Measurements from ENCODE around the gene PITPNB. TPM values are rescaled to one million over a fixed set of nuclear protein-coding genes. Genes with fewer than 3 reads are reported as not detected.
A peak's percentile ranks its signal among the peaks of the same experiment; 100 is the strongest.

PITPNB gene
- total and polyA plus RNA-seq, 7 donors: 20.4 to 135 (median 79.9) TPM

DNA sequence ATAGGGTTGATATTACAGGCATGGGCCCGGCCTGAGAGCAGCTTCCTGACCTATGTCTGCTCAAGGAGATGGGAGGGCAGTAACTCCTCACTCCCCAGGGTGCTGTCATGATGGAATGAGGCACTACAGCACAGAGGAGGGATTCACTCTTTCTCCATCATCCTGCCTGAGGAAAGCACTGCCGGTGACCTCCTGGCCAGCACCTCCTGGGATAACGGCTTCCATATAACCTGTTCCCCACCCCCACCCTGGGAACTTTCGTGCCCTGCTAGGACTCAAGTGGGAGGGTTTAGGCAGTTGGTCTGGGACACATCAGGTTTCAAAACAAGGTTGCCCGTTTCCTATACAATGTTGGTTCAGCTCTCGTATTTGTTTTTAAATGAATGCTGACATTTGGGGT, 74.8 kb downstream of the PITPNB start:
- peaks cover 0 to 25% (median 11%) of the 10 kb centered on the region in 4 donors for H3K4me1 ChIP-seq
- no peaks in the 10 kb centered on the region for H3K27me3 ChIP-seq
- no peak for DNase-seq
- H3K36me3 ChIP-seq: peaks cover 0 to 24% (median 4%) of the 10 kb centered on the region in 4 donors
- 94 to 95% methylated on average over 6 of the region's 6 CpGs for WGBS, 2 donors
- TF ChIP-seq POLR2A (IDR thresholded peaks at IDR 0.05) (no peak), EP300 (IDR thresholded peaks at IDR 0.05) (no peak), POLR2AphosphoS5 (IDR thresholded peaks at IDR 0.05) (no peak)
- TF ChIP-seq, protein P1, sequence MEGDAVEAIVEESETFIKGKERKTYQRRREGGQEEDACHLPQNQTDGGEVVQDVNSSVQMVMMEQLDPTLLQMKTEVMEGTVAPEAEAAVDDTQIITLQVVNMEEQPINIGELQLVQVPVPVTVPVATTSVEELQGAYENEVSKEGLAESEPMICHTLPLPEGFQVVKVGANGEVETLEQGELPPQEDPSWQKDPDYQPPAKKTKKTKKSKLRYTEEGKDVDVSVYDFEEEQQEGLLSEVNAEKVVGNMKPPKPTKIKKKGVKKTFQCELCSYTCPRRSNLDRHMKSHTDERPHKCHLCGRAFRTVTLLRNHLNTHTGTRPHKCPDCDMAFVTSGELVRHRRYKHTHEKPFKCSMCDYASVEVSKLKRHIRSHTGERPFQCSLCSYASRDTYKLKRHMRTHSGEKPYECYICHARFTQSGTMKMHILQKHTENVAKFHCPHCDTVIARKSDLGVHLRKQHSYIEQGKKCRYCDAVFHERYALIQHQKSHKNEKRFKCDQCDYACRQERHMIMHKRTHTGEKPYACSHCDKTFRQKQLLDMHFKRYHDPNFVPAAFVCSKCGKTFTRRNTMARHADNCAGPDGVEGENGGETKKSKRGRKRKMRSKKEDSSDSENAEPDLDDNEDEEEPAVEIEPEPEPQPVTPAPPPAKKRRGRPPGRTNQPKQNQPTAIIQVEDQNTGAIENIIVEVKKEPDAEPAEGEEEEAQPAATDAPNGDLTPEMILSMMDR (IDR thresholded peaks at IDR 0.05): no peak
- peak overlapping the region in 1 of 4 donors; percentile 28 for H3K27ac ChIP-seq
- intact Hi-C loops (cut with DNase I): no loop called here
- H3K9me3 ChIP-seq: no peaks in the 10 kb centered on the region
- no peak overlapping the region for H3K4me3 ChIP-seq

DNA sequence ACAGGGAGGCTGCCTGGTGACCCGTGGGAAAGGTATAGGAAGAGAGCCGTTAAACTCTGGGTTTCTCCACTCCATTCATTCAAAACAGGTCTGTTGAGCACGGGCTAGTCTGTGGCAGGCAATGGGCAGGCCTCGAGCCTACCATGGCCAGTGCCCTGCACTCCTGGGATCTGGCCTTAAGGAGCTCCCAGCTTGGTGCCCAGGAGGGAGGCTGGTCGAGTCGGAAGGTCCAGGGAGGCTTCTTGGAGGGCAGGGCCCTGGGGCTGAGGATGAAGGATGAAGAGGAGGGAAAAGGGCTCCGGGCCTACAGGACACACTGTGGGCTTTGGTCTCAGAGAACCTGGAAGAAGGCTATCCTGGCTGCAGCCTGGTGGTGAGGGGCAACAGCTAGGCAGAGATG, 75.6 kb downstream of the PITPNB start:
- no peaks in the 10 kb centered on the region for H3K9me3 ChIP-seq

DNA sequence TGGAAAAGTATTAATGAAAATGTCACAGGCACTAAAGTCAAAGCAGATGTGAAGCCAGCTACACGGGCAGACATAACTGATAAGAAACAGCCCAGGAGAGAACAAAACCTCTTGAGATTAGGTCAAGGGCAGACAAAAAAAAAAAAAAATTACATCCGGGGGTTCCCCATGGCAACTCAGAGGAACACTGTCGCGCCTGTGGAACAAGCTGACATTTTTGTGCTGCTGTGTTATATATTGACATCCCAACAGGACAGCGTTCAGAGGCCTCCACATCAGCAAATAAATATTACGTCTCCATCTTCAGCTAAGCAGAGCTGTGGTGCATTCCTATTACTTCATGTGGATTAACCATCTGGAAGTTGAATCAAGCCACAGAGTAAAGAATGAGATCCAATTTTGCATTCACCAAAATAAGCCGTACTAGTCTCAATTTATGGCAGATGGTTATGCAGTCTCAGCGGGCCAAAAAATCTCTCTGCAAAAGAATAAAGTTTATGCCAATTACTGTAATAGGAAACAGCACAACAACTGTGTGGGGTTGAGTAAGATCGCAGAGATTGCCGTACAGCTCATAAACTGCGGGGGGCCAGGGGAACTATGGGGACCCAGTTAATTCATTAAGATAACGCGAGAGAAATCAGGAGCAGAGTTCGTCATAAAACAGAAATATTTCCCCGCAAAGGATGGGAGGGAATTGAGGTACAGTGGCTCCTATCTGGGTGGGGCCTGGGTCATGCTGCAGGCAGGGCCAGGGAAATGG, 76.2 kb downstream of the PITPNB start:
- intact Hi-C loops (cut with DNase I): no loop called here
- TF ChIP-seq EP300 (IDR thresholded peaks at IDR 0.05) (no peak), POLR2AphosphoS5 (IDR thresholded peaks at IDR 0.05) (no peak)
- Histone ChIP-seq H3K4me3 (no peak overlapping the region), H3K27me3 (no peaks in the 10 kb centered on the region), H3K27ac (peak overlapping the region in 2 of 4 donors; percentile 0 to 40), H3K4me1 (peaks cover 0 to 23% (median 11%) of the 10 kb centered on the region in 4 donors), H3K36me3 (peaks cover 0 to 18% (median 3%) of the 10 kb centered on the region in 4 donors), H3K9me3 (no peaks in the 10 kb centered on the region)
- WGBS, 2 donors: 80 to 85% methylated on average over 15 of the region's 15 CpGs
- peak; percentile 64 for DNase-seq

More for the DNA sequence above, 75.6 kb downstream of the PITPNB start:
- DNase-seq: peak; percentile 61
- Histone ChIP-seq H3K27ac (peak overlapping the region in 2 of 4 donors; percentile 0 to 28), H3K36me3 (peaks cover 0 to 24% (median 3%) of the 10 kb centered on the region in 4 donors), H3K4me1 (peaks cover 0 to 23% (median 11%) of the 10 kb centered on the region in 4 donors), H3K27me3 (no peaks in the 10 kb centered on the region), H3K4me3 (no peak overlapping the region)
- WGBS, 2 donors: 70 to 79% methylated on average over 7 of the region's 7 CpGs
- intact Hi-C loops (cut with DNase I): no loop called here
- TF ChIP-seq POLR2A (IDR thresholded peaks at IDR 0.05): no peak
- TF ChIP-seq EP300 (IDR thresholded peaks at IDR 0.05): no peak
- TF ChIP-seq POLR2AphosphoS5 (IDR thresholded peaks at IDR 0.05): no peak
- TF ChIP-seq, protein P1 (IDR thresholded peaks at IDR 0.05): no peak

DNA sequence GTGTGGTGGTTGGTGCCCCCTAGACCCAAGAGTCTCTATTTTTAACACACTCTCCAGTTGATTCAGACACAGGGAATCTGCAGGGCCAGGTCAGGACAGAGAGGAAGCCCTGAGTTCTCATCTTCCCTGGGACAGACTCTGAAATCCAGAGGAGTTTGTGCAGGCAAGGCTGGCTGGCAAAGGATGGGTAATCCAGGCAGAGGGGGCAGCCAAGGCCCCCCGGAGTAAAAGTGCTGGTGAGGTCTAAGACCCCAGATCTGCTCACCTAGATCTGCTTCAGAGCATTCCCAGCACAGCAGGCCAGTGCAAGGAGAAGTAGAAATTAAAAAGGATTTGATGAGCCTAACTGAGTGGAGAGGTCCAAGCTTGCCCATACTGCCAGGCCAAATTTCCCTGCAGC, 76.9 kb downstream of the PITPNB start:
- no peaks in the 10 kb centered on the region for H3K9me3 ChIP-seq
- TF ChIP-seq, protein P1 (IDR thresholded peaks at IDR 0.05): no peak
- TF ChIP-seq EP300 (IDR thresholded peaks at IDR 0.05) (no peak), POLR2A (IDR thresholded peaks at IDR 0.05) (no peak), POLR2AphosphoS5 (IDR thresholded peaks at IDR 0.05) (no peak)
- H3K36me3 ChIP-seq: peaks cover 0 to 11% (median under 1%) of the 10 kb centered on the region in 4 donors
- H3K27ac ChIP-seq: peak overlapping the region in 1 of 4 donors; percentile 40
- H3K4me1 ChIP-seq: peaks cover 0 to 23% (median 11%) of the 10 kb centered on the region in 4 donors
- intact Hi-C loops (cut with DNase I): no loop called here
- no peaks in the 10 kb centered on the region for H3K27me3 ChIP-seq
- 86 to 91% methylated on average over 1 of the region's 1 CpG for WGBS, 2 donors
- peak; percentile 39 for DNase-seq
- no peak overlapping the region for H3K4me3 ChIP-seq

DNA sequence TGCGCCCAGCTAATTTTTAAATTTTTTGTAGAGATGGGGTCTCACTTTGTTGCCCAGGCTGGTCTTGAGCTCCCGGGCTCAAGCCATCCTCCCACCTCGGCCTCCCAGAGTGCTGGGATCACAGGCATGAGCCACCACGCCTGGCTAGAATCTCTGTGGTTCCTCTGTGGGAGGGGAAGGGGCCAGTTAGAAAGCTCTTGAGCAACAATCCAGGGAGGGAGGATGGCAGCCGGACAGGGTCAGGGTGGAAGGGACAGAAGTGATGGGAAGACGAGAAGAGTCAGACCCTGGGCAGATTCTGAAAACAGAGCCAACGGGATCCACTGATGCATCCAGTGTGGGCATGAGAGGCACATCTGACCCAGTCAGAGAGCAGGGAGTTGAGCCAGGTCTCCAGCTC, 78.6 kb downstream of the PITPNB start:
- Histone ChIP-seq H3K27me3 (no peaks in the 10 kb centered on the region), H3K4me3 (no peak overlapping the region), H3K36me3 (peaks cover 0 to 6% (median 0%) of the 10 kb centered on the region in 4 donors), H3K27ac (no peak overlapping the region), H3K4me1 (peaks cover 0 to 15% (median 8%) of the 10 kb centered on the region in 4 donors), H3K9me3 (no peaks in the 10 kb centered on the region)
- TF ChIP-seq POLR2AphosphoS5 (IDR thresholded peaks at IDR 0.05): no peak
- TF ChIP-seq EP300 (IDR thresholded peaks at IDR 0.05): no peak
- TF ChIP-seq, protein P1 (IDR thresholded peaks at IDR 0.05): no peak
- no peak for TF ChIP-seq POLR2A (IDR thresholded peaks at IDR 0.05)
- WGBS, 2 donors: 97 to 98% methylated on average over 7 of the region's 7 CpGs
- intact Hi-C loops (cut with DNase I): no loop called here
- DNase-seq: peak; percentile 42

Measured in sigmoid colon (tissue), 7 donors.